Measurements from ENCODE around the gene HCLS1. TPM values are rescaled to one million over a fixed set of nuclear protein-coding genes. Genes with fewer than 3 reads are reported as not detected.

Gene HCLS1
- total and polyA plus RNA-seq, 2 donors (not counting 1 experiment from before 2014, with no cell fraction given) = 161 to 317 TPM

- ChIA-PET POLR2A (no interaction called here), CTCF (no interaction called here)
- intact Hi-C loops (cut with micrococcal nuclease) = no loop called here
- DNase-seq = no peak
- no peak for ATAC-seq (ENCODE audit: low read depth)
- peaks cover 0 to 6% (median 4%) of the 10 kb centered on the region in 4 experiments for H3K27me3 ChIP-seq (replicated peaks in 1 of 4; ENCODE audit: control extremely low read depth in 1 of 4, control insufficient read depth in 3 of 4, insufficient read depth in 4 of 4, low read length in 3 of 4)
- no CpG with 5 or more reads among the region's 2 CpGs for WGBS (ENCODE audit: insufficient coverage)
- Mint-ChIP-seq H3K9me3 (ENCODE audit: insufficient read depth) (no peaks in the 10 kb centered on the region), H3K4me3 (no peak overlapping the region), H3K27ac (no peak overlapping the region), H3K27me3 (peaks cover 28% of the 10 kb centered on the region), H3K4me1 (no peaks in the 10 kb centered on the region)
- no peak overlapping the region for H3K27ac ChIP-seq (ENCODE audit: low read length in 2 of 2)
- no peaks in the 10 kb centered on the region for H3K9me3 ChIP-seq (ENCODE audit: control extremely low read depth in 1 of 3, control insufficient read depth in 2 of 3, insufficient read depth in 1 of 3, low read length in 2 of 3)
- no peak overlapping the region for H3K4me3 ChIP-seq (ENCODE audit: control extremely low read depth in 1 of 5, extremely low read depth in 1 of 5, insufficient read depth in 1 of 5, low read depth in 2 of 5, low read length in 4 of 5)
- H2AFZ ChIP-seq (ENCODE audit: insufficient read depth, low read depth, low read length, poor library complexity, severe bottlenecking) = no peak overlapping the region
- no peaks in the 10 kb centered on the region for H4K20me1 ChIP-seq (ENCODE audit: control insufficient read depth, insufficient read depth, low read length, poor library complexity, severe bottlenecking)
- H3K4me1 ChIP-seq (ENCODE audit: control insufficient read depth in 2 of 2, insufficient read depth in 2 of 2, low read length in 2 of 2) = no peaks in the 10 kb centered on the region
- no peak overlapping the region for H3K4me2 ChIP-seq (replicated peaks; ENCODE audit: low read depth, low read length, poor library complexity, severe bottlenecking)
- H3K79me2 ChIP-seq (ENCODE audit: control insufficient read depth, insufficient read depth, low read length) = no peaks in the 10 kb centered on the region
- no peak overlapping the region for H3K9ac ChIP-seq (ENCODE audit: low read length)
- no peaks in the 10 kb centered on the region for H3K36me3 ChIP-seq (replicated peaks in 1 of 2; ENCODE audit: control extremely low read depth in 1 of 2, control insufficient read depth in 1 of 2, extremely low read depth in 1 of 2, insufficient read depth in 2 of 2, low read length in 1 of 2)
- TF ChIP-seq, protein P1, sequence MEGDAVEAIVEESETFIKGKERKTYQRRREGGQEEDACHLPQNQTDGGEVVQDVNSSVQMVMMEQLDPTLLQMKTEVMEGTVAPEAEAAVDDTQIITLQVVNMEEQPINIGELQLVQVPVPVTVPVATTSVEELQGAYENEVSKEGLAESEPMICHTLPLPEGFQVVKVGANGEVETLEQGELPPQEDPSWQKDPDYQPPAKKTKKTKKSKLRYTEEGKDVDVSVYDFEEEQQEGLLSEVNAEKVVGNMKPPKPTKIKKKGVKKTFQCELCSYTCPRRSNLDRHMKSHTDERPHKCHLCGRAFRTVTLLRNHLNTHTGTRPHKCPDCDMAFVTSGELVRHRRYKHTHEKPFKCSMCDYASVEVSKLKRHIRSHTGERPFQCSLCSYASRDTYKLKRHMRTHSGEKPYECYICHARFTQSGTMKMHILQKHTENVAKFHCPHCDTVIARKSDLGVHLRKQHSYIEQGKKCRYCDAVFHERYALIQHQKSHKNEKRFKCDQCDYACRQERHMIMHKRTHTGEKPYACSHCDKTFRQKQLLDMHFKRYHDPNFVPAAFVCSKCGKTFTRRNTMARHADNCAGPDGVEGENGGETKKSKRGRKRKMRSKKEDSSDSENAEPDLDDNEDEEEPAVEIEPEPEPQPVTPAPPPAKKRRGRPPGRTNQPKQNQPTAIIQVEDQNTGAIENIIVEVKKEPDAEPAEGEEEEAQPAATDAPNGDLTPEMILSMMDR (IDR thresholded peaks at IDR 0.05) = no peak
- no peak for TF ChIP-seq EZH2 (IDR thresholded peaks at IDR 0.05; ENCODE audit: borderline replicate concordance, insufficient read depth, low read depth, low read length, poor library complexity, severe bottlenecking)
Measured at GRCh38 chr3:121581691-121582090, 79.0 kb downstream of the HCLS1 start.

Small RNA genes within 50 kb of the gene (small RNA-seq; reads per million reads assigned to genes)
- gene RNU4-62P (ENCODE audit: insufficient read length, low read depth, low replicate concordance) = not detected

Other genes starting within 250 kb of the HCLS1 start
- gene POLQ, start 114.9 kb downstream of the HCLS1 start, total RNA-seq = 0.79 and 0.97 TPM in 2 replicates
- gene POLQ, start 114.9 kb downstream of the HCLS1 start, polyA plus RNA-seq = 0.25 and 0.66 TPM in 2 replicates
- gene ARGFX, start 93.0 kb downstream of the HCLS1 start, total RNA-seq = not detected in 2 replicates
- not detected in 2 replicates for gene ARGFX, start 93.0 kb downstream of the HCLS1 start, polyA plus RNA-seq
- gene FBXO40, start 67.5 kb downstream of the HCLS1 start, total RNA-seq = not detected in 2 replicates
- not detected in 2 replicates for gene FBXO40, start 67.5 kb downstream of the HCLS1 start, polyA plus RNA-seq
- 58.7 and 64.3 TPM in 2 replicates for gene GOLGB1, start 88.8 kb upstream of the HCLS1 start, total RNA-seq
- gene GOLGB1, start 88.8 kb upstream of the HCLS1 start, polyA plus RNA-seq = 6.2 and 8.1 TPM in 2 replicates
- gene IQCB1, start 174.2 kb upstream of the HCLS1 start, total RNA-seq = 54.6 and 56.5 TPM in 2 replicates
- 32.0 and 43.5 TPM in 2 replicates for gene IQCB1, start 174.2 kb upstream of the HCLS1 start, polyA plus RNA-seq
- 31.1 and 35.0 TPM in 2 replicates for gene EAF2, start 174.3 kb upstream of the HCLS1 start, total RNA-seq
- 161 and 221 TPM in 2 replicates for gene EAF2, start 174.3 kb upstream of the HCLS1 start, polyA plus RNA-seq
- gene SLC15A2, start 233.5 kb upstream of the HCLS1 start, total RNA-seq = 13.1 and 14.4 TPM in 2 replicates
- 16.9 and 18.2 TPM in 2 replicates for gene SLC15A2, start 233.5 kb upstream of the HCLS1 start, polyA plus RNA-seq

Data from B cell (primary cell).